ENCODE measurements around the gene MIDN.
"Not testable (repeated sequence)": the region's sequence is repeated elsewhere in the genome, so short reads cannot be mapped to it uniquely, and the experiment has no call there.

- not testable (repeated sequence) for TF ChIP-seq CTCF (conservative IDR thresholded peaks at IDR 0.05 in 1 of 2, IDR thresholded peaks at IDR 0.05 in 1 of 2; ENCODE audit: low read depth in 1 of 2, low read length in 2 of 2); EZH2 (IDR thresholded peaks at IDR 0.05; ENCODE audit: low read length, missing control alignments)
Observed at GRCh38 chr19:1305354-1305753, 57.0 kb downstream of the MIDN start.
